Loucy (cell line): ENCODE results near the gene GMPPA.

Source experiments
- H2AFZ ChIP-seq: fragments of 200-600 bp; sonication (generic); 2 replicates; pipeline ENCODE4 v1.6.0; 2016; ENCODE audit warnings: antibody characterized with exemption, mild to moderate bottlenecking, low read length, moderate library complexity
- H3F3A ChIP-seq: fragments of 200-600 bp; 2 replicates; pipeline ENCODE4 v1.6.0; 2016; ENCODE audit warnings: antibody characterized with exemption, low read depth, mild to moderate bottlenecking
- H3K27me3 ChIP-seq: fragments of 200-600 bp; sonication (generic); 2 replicates; pipeline ENCODE4 v1.6.1; 2014; ENCODE audit warnings: low read length, mild to moderate bottlenecking; ENCODE audit not compliant: insufficient read depth, poor library complexity, severe bottlenecking
- H3K36me3 ChIP-seq: fragments of 200-600 bp; sonication (generic); 2 replicates; pipeline ENCODE4 v1.6.1; 2016; ENCODE audit warnings: low read length; ENCODE audit not compliant: insufficient read depth
- H3K4me1 ChIP-seq: fragments of 200-600 bp; sonication (generic); 2 replicates; pipeline ENCODE4 v1.5.1; 2014; ENCODE audit warnings: low read length, mild to moderate bottlenecking; ENCODE audit not compliant: insufficient read depth, poor library complexity, severe bottlenecking
- H3K4me2 ChIP-seq: fragments of 200-600 bp; sonication (generic); 2 replicates; pipeline ENCODE4 v1.6.0; 2014; ENCODE audit warnings: antibody characterized with exemption, low read length, low read depth, mild to moderate bottlenecking; ENCODE audit not compliant: poor library complexity, severe bottlenecking
- H3K4me3 ChIP-seq: fragments of 200-600 bp; sonication (generic); 2 replicates; pipeline ENCODE4 v1.5.1; 2014; ENCODE audit warnings: low read length, mild to moderate bottlenecking, mixed read lengths; ENCODE audit not compliant: poor library complexity, severe bottlenecking
- H3K79me2 ChIP-seq: fragments of 200-600 bp; sonication (generic); 2 replicates; pipeline ENCODE4 v1.6.1; 2014; ENCODE audit warnings: low read length; ENCODE audit not compliant: insufficient read depth
- H3K9ac ChIP-seq: fragments of 200-600 bp; sonication (generic); 2 replicates; pipeline ENCODE4 v1.6.0; 2014; ENCODE audit warnings: mild to moderate bottlenecking, low read depth, low read length, moderate library complexity; ENCODE audit not compliant: poor library complexity, severe bottlenecking
- H3K9me2 ChIP-seq: fragments of 200-600 bp; sonication (generic); replicated peaks from 2 replicates; pipeline ENCODE4 v1.6.1; 2016; ENCODE audit warnings: low read depth, low read length, mixed read lengths
- H3K9me3 ChIP-seq: fragments of 200-600 bp; sonication (generic); 2 replicates; pipeline ENCODE4 v1.6.1; 2014; ENCODE audit warnings: mild to moderate bottlenecking, antibody characterized with exemption, low read length, low read depth; ENCODE audit not compliant: insufficient read depth
- H4K20me1 ChIP-seq: fragments of 200-600 bp; sonication (generic); 2 replicates; pipeline ENCODE4 v1.6.0; 2014; ENCODE audit warnings: antibody characterized with exemption, low read length, mild to moderate bottlenecking; ENCODE audit not compliant: insufficient read depth, poor library complexity, severe bottlenecking
- CTCF ChIP-seq: fragments of 200-600 bp; sonication (generic); conservative IDR thresholded peaks from 2 replicates; pipeline ENCODE4 v1.5.1; 2014; ENCODE audit warnings: mild to moderate bottlenecking, antibody characterized with exemption, low read length
- EZH2phosphoT487 ChIP-seq: fragments of 200-600 bp; IDR thresholded peaks from 2 replicates; pipeline ENCODE4 v1.6.1; 2018; ENCODE audit warnings: antibody characterized with exemption, mild to moderate bottlenecking, moderate library complexity, borderline replicate concordance

GMPPA gene

GRCh38 chr2:219522111-219523030 lies 23.7 kb downstream of the GMPPA start:
- H3F3A ChIP-seq = no peaks in the 10 kb centered on the region
- H3K9me2 ChIP-seq = no peaks in the 10 kb centered on the region
- TF ChIP-seq CTCF (no peak), EZH2phosphoT487 (no peak)
- H3K79me2 ChIP-seq = no peaks in the 10 kb centered on the region
- H3K36me3 ChIP-seq = no peaks in the 10 kb centered on the region
- no peaks in the 10 kb centered on the region for H3K9me3 ChIP-seq
- no peak overlapping the region for H3K4me3 ChIP-seq
- H3K9ac ChIP-seq = no peak overlapping the region
- no peaks in the 10 kb centered on the region for H4K20me1 ChIP-seq
- H2AFZ ChIP-seq = peak overlapping the region; percentile 82; the same call in 1 of the 2 replicates
- no peaks in the 10 kb centered on the region for H3K27me3 ChIP-seq
- no peak overlapping the region for H3K4me2 ChIP-seq
- H3K4me1 ChIP-seq = peaks cover 11% of the 10 kb centered on the region

GRCh38 chr2:219523031-219523671 lies 24.5 kb downstream of the GMPPA start:
- no peak overlapping the region for H3K4me3 ChIP-seq
- H3K9me3 ChIP-seq = no peaks in the 10 kb centered on the region
- no peaks in the 10 kb centered on the region for H3F3A ChIP-seq
- peaks cover 11% of the 10 kb centered on the region for H3K4me1 ChIP-seq
- no peaks in the 10 kb centered on the region for H4K20me1 ChIP-seq
- H3K9ac ChIP-seq = no peak overlapping the region
- no peak overlapping the region for H2AFZ ChIP-seq
- H3K9me2 ChIP-seq = no peaks in the 10 kb centered on the region
- TF ChIP-seq EZH2phosphoT487 = no peak
- peak; percentile 35 for TF ChIP-seq CTCF
- no peak overlapping the region for H3K4me2 ChIP-seq
- no peaks in the 10 kb centered on the region for H3K36me3 ChIP-seq
- no peaks in the 10 kb centered on the region for H3K27me3 ChIP-seq
- no peaks in the 10 kb centered on the region for H3K79me2 ChIP-seq

GRCh38 chr2:219524817-219525216 lies 26.1 kb downstream of the GMPPA start:
- H3K4me2 ChIP-seq = no peak overlapping the region
- H2AFZ ChIP-seq = no peak overlapping the region
- H3K27me3 ChIP-seq = no peaks in the 10 kb centered on the region
- H3K79me2 ChIP-seq = no peaks in the 10 kb centered on the region
- TF ChIP-seq EZH2phosphoT487 = no peak
- TF ChIP-seq CTCF = no peak
- H4K20me1 ChIP-seq = no peaks in the 10 kb centered on the region
- H3K9me2 ChIP-seq = no peaks in the 10 kb centered on the region
- no peak overlapping the region for H3K9ac ChIP-seq
- peaks cover 11% of the 10 kb centered on the region for H3K4me1 ChIP-seq
- H3F3A ChIP-seq = no peaks in the 10 kb centered on the region
- no peak overlapping the region for H3K4me3 ChIP-seq
- no peaks in the 10 kb centered on the region for H3K36me3 ChIP-seq
- no peaks in the 10 kb centered on the region for H3K9me3 ChIP-seq
